Fibroblast of lung (primary cell): ENCODE measurements around the gene MAPK8IP3.

Source experiments
- CTCF ChIP-seq, 2 donors: IDR thresholded peaks in 1 of 2; conservative IDR thresholded peaks in 1 of 2; 1 replicate in 1 of 2; 2 replicates in 1 of 2; pipeline ENCODE4 v1.5.1; 2011 to 2012; ENCODE audit warnings: low read length in 2 of 2, control low read depth in 1 of 2, inconsistent platforms in 1 of 2, low read depth in 1 of 2, mild to moderate bottlenecking in 1 of 2
- EZH2 ChIP-seq: IDR thresholded peaks from 2 replicates; pipeline ENCODE4 v1.5.1; 2012; ENCODE audit warnings: low read length, control low read depth, mild to moderate bottlenecking; ENCODE audit errors: missing control alignments

GRCh38 chr16:1768061-1768766 is 62.2 kb downstream of the MAPK8IP3 start:
- TF ChIP-seq CTCF (conservative IDR thresholded peaks at IDR 0.05 in 1 of 2, IDR thresholded peaks at IDR 0.05 in 1 of 2; ENCODE audit: low read depth in 1 of 2, low read length in 2 of 2) (no peak), EZH2 (no peak)
